NCI-H1694 treated with DMSO at 0.1 percent for 48 hours (cell line): ENCODE data around the gene SALL3.
"Not testable (repeated sequence)": the region's sequence is repeated elsewhere in the genome, so short reads cannot be mapped to it uniquely, and the experiment has no call there.

Experiments used
- DNase-seq: peaks from one replicate; lab custom pipeline; 2025; lab: John Stamatoyannopoulos, UW

The SALL3 gene

DNA sequence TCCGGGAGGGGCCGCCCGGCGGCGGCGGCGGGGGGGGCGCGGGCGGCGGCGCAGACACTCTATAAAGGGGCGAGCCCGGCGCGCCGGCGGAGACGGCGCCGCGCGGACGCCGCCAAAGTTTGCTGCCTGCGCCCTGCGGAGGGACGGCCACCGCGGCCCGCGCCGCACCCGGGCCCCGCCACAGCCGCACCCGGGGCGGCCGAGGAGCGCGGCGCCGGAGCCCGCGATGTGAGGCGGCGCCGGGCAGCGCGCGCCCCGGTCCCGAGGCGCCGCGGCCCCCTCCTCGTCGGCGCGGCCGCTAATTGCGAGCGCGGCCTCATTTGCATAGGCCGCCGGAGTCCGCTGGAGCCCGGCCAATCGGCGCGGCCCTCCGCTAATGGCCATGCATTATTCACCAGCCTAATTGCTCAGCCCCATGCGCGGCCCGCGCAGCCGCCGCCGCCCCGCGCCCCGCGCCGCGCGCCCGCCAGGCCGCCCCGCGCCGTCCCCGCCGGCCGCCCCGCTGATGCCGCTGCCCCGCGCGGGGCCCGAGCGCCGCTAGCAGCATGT lies at the start of gene SALL3:
Gene SALL3, plus strand, starts transcription at position 89 of the 549 bp plus-strand sequence. Its CDS starts 457 bp downstream, at position 546.
- DNase-seq = no peak

DNA sequence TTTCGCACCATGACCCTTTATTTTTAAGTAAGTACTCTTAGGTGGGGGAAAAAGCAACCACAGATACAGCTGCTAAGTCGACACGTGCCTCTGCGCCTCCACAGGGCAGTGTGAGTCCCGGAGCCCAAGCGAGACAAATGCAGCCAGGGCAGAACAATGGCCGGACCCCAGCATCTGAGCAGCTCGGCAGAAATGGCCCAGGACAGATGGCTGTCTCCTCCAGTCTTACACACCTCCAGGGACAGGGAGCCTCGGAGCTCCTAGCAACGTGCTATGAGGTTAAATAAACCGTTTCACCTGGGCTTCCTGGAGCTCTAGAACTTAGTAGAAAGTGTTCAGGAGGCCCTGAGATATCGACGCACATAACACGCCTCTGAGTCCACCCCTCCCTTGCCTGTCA lies 47.3 kb upstream of the SALL3 start:
- no peak for DNase-seq

- DNase-seq = no peak
Observed at GRCh38 chr18:78934003-78934402, 45.6 kb upstream of the SALL3 start.

DNA sequence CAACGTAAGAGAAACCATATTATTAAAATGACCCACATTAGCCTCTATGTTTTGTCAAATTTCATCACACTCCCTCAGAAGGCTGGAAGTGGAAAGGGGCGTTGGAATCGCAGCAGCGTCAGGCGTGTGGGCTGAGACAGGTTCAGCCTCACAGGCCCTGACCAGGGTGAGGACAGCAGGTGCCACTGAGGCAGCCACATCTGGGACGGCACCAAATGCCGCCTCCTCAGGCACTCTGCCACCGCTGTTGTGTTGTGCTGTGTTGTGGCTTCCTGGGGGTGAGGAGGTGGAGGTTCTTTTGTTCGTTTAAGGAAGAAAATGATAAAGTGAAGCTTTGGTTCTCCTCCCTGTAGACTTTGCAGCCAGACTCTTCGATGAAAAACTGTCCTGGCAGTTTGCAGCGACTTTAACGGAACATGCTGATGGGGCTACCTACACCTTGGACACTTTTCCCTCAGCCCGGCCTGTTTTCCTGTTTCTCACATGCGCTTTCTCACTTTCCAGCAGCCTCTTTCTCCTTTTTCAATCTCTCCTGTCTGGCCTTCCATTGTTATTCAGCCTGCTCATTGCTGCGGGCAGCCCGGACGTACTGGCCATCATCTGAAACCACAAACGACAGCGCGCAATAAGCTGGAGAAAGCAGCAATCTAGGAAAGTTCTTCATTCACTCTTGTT lies 44.9 kb upstream of the SALL3 start:
- no peak for DNase-seq

- no peak for DNase-seq
Observed at GRCh38 chr18:78935406-78935805, 44.2 kb upstream of the SALL3 start.

- DNase-seq = no peak
Observed at GRCh38 chr18:78936251-78937005, 43.2 kb upstream of the SALL3 start.

DNA sequence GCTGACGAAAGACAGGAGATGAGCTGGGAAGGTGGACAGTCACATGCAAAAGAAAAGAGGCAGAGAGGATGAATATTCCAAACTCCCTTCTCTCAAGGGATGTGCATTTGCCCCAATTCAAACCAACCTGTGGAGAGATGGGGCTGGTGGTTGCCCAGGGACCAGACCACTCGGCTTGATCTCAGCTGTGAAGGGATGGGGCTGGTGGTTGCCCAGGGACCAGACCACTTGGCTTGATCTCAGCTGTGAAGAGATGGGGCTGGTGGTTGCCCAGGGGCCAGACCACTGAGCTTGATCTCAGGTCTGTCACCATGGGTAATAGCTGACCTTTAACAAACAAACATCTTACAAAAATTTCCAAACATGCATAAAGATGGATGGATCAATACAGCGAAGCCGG lies 42.5 kb upstream of the SALL3 start:
- DNase-seq = no peak

GRCh38 chr18:78939105-78939504 lies 40.5 kb upstream of the SALL3 start:
- no peak for DNase-seq

DNA sequence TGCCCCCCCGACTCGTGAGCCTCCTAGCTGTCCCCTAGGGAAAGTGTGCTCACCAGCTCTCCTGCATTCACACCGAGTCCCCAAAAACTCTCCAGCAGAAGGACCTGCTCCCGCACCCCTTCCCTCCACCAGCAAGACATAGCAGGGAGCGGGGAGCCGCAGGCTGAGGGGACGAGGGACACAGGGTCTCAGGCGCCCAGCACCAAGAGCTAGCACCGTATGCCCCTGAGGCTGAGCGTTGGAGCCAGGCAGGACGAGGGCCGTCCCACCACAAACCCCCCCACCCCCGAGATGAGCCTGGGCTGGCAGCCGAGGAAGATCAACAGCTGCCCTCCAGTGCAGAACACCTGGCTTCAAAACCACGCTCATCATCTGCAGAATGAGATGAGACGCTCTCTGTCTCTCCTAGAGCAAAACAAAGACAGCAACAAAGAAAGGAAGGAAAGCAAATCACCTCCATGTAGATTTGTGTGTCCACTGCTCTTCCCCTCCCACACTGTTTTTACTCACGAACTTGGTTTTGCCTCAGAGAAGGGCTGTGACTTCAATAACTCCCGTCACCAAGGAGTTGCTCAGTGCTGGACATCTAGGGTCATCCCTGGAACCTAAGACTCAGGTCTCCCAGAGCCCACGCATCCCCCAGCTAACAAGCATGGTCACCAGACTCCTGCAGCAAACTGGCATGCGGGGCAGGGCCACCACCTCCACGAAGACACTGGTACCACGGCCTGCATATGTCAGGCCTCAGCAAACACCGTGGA lies 39.7 kb upstream of the SALL3 start:
- no peak for DNase-seq

GRCh38 chr18:78942236-78942635 lies 37.4 kb upstream of the SALL3 start:
- not testable (repeated sequence) for DNase-seq

GRCh38 chr18:78945628-78946027 lies 34.0 kb upstream of the SALL3 start:
- DNase-seq = no peak

- no peak for DNase-seq
Observed at GRCh38 chr18:78947291-78947690, 32.3 kb upstream of the SALL3 start.

- DNase-seq = no peak
Observed at GRCh38 chr18:78948221-78948620, 31.4 kb upstream of the SALL3 start.

DNA sequence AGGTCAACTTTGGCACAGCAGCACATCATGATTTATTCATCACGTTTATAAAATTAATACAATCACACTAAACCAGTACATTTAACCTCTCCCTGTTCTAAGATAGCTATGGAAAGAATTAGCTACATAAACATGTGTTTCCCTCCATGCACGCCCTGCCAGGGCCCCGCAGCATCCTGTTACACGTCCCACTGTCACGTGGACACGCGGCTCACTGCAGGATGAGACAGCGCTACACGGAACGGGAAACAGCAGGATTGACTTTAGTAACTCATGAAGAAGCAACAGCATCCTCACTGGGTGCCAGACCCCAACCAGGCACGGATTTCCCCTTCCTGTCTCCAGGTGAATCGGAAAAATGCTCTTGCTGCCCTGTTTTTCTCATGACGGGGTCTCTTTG lies 30.9 kb upstream of the SALL3 start:
- no peak for DNase-seq

GRCh38 chr18:78949216-78949615 lies 30.4 kb upstream of the SALL3 start:
- DNase-seq = no peak

DNA sequence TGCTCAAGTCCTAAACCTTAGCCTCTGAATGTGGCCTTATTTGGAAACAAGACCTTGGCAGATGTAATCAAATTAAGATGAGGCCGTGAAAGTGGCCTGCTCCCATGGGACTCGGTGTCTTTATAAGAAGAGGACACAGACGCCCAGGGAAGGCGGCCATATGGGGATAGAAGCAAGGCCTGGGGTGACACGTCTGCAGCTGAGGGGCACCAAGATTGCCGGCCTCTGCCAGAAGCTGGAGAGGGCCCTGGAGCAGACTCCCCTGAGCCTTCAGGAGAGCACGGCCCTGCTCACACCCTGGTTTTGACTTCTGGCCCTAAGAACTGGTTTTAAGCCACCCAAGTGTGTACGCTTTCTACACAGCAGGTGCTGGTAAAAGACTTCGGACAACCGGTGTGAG lies 29.2 kb upstream of the SALL3 start:
- DNase-seq = no peak

DNA sequence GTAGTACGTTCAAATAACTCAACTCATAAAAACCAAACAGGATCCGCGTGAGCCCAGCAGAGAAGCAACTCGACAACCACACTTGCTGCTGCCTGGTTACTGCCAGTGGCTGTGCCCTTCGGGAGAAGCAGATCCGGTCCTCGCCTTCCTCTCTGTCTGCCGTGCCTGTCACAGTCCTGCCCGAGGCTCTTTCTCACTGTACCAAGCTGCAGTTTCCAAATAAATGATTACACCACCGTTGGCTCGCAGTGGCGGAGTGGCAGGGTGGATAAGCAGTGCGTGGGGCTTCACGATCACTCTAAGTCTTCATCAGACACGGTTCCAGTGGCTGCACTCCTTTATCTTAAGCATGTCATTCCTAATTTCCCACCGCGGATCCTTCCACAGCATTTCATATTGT lies 26.1 kb upstream of the SALL3 start:
- no peak for DNase-seq

DNA sequence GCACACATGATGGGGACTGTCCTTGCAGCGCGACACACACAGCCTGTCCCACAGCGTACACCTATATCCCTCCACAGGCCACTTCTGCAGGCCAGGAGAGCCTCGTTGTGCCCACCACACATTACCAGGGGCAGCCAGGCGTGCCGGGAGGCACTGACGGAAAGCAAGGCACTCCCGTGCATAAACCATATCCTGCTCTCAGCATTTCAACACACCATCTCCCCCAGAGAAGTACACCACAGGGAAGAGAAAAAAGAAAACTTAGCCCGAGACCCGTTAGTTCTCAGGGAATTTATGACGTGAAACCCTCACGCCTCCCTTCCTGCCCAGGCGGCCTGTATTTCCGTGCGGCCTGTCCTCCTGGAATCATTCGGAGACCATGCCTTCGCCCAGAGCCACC lies 24.6 kb upstream of the SALL3 start:
- DNase-seq = no peak

DNA sequence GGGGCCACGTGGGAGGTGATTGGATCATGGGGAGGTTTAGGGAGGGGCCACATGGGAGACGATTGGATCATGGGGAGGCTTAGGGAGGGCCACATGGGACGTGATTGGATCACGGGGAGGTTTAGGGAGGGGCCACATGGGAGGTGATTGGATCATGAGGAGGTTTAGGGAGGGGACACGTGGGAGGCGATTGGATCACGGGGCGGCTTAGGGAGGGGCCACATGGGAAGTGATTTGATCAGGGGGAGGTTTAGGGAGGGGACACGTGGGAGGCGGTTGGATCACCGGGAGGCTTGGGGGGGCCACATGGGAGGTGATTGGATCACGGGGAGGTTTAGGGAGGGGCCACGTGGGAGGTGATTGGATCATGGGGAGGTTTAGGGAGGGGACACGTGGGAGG lies 22.5 kb upstream of the SALL3 start:
- DNase-seq = no peak

DNA sequence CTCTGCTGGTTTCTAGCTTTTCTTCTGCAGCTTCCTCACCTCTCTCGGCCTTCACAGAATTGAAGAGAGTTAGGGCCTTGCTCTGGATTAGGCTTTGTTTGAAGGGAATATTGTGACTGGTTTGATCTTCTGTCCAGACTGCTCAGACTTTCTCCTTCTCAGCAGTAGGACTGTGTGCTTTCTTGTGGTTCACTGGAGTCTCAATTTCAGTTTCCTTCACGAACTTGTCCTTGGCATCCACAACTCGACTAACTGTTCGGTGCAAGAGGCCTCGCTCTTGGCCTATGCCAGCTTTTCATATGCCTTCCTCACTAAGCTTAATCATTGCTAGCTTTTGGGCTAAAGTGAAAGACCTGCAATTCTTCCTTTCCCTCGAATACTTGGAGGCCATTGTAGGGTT lies 18.9 kb upstream of the SALL3 start:
- DNase-seq = no peak

- no peak for DNase-seq
Observed at GRCh38 chr18:78962098-78962497, 17.5 kb upstream of the SALL3 start.

- not testable (repeated sequence) for DNase-seq
Observed at GRCh38 chr18:78964727-78965126, 14.9 kb upstream of the SALL3 start.

GRCh38 chr18:78965260-78965659 lies 14.4 kb upstream of the SALL3 start:
- no peak for DNase-seq
